ENCODE data around the gene HOXA7.

Gene HOXA7

DNA sequence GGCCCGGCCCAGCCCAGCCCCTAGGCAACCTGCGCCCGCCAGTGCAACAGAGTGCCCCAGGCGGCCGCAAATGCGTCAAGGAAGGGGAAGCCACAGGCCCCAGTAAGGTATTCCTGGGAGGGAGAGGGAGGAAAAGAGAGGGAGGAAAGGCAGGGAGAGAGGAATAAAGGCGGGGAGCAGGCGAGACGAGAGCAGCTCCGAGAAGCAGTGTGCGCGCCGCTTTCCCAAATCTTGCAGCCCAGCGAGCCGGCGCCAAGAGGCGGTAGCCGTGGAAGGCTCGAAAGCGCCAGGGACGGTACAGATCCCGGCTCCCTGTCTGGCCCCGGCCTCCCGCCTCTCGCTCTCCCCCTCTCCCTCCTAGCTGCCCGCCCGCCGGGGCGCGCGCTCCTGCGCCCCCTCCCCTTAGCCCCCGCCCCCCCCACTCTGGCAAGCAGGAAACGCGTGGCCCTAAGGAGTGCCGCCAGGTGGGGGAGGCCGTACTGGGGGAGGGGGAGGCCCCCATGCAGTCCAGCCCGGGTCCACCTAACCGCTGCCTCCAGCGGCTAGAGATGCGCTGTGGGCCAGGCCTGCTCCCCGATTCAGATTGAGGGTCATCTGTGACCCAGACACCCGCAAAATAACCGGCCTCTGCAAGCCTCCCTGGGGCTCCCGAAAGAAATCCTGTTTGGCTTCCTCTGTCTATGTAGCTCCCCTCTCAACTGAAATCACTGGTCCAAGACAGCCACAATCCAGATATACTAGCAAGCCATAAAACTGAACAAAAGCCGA is 13.4 kb upstream of the HOXA7 start:
- no peak for DNase-seq

- DNase-seq = no peak
Observed at GRCh38 chr7:27168265-27168947, 11.9 kb upstream of the HOXA7 start.

GRCh38 chr7:27167916-27168264 is 11.4 kb upstream of the HOXA7 start:
- no peak for DNase-seq

- no peak for DNase-seq
Observed at GRCh38 chr7:27166531-27167505, 10.3 kb upstream of the HOXA7 start.

GRCh38 chr7:27165996-27166530 is 9.6 kb upstream of the HOXA7 start:
- no peak for DNase-seq

GRCh38 chr7:27165089-27165995 is 8.9 kb upstream of the HOXA7 start, which contains the start of gene HOXA9:
TSS of gene HOXA9 (minus strand) at chr7:27165537. CDS start at chr7:27165457, 80 bp downstream.
- no peak for DNase-seq

DNA sequence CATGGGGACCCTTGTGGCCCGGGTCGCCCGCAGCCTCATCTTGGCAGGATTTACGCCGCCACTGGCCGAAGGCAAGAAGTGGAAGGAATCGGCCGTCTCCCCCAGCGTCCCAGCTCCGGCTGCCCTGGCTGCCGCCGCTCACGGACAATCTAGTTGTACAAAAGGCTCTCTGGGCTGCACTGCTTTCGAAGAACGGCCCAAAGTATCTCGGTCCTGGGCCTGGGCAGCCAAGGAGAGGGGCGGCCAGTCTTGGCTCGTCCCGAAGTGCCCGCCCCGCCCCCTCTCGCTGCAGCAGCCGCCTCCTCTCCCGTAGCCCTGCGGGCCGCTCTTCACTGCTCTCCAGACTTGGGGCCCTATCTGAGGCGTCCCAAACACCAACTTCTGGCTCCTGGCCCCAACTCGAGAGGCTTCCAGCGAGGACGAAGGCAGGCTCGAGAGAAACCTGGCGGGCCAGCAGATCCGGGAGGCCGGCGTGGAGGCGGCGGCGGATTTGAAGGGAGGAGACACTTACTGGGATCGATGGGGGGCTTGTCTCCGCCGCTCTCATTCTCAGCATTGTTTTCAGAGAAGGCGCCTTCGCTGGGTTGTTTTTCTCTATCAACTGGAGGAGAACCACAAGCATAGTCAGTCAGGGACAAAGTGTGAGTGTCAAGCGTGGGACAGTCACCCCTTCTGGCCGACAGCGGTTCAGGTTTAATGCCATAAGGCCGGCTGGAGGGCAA is 8.1 kb upstream of the HOXA7 start:
- no peak for DNase-seq

DNA sequence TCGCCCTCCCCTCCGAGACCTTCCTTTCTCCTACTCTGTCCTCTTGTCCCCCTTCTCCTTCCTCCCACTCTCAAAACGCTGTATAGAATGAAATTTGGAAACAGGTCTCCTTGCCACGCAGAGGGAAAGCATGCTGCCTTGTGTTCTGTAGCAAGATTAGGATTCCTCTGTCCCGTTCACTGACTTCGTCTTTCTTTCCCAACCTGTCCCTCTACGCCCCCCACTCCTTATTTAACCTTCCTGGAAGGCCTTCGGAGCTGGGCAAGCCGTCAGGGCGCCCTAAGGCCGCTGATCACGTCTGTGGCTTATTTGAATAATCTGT is 7.5 kb upstream of the HOXA7 start:
- no peak for DNase-seq

DNA sequence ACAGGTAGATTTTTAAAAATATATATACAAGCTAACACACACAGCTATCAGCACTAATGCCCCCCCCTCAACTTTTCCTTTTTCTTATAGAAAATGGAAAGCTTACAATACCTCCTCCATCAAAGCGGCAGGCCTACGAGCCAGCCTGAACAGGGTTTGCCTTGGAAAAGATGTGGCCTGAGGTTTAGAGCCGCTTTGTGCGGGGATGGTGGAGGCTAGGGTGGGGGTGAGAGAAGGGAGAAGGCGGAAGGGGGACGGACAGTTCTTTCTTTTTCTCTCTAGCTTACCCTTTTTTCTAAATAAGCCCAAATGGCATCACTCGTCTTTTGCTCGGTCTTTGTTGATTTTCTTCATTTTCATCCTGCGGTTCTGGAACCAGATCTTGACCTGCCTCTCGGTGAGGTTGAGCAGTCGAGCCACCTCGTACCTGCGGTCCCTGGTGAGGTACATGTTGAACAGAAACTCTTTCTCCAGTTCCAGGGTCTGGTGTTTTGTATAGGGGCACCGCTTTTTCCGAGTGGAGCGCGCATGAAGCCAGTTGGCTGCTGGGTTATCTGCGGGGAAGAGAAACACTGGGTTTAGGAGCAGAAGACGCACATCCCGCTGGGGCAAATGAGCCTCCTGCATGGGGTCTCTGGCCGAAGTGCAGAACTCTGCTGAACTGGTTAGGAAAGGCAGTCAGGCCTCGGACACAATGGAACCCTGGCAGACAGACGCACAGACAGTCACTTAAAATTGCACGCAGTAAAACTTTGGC is 7.0 kb upstream of the HOXA7 start:
- DNase-seq = no peak

- no peak for DNase-seq
Observed at GRCh38 chr7:27162561-27163287, 6.2 kb upstream of the HOXA7 start.

- DNase-seq = no peak
Observed at GRCh38 chr7:27161721-27162560, 5.5 kb upstream of the HOXA7 start.

- DNase-seq = no peak
Observed at GRCh38 chr7:27161214-27161720, 4.8 kb upstream of the HOXA7 start.

DNA sequence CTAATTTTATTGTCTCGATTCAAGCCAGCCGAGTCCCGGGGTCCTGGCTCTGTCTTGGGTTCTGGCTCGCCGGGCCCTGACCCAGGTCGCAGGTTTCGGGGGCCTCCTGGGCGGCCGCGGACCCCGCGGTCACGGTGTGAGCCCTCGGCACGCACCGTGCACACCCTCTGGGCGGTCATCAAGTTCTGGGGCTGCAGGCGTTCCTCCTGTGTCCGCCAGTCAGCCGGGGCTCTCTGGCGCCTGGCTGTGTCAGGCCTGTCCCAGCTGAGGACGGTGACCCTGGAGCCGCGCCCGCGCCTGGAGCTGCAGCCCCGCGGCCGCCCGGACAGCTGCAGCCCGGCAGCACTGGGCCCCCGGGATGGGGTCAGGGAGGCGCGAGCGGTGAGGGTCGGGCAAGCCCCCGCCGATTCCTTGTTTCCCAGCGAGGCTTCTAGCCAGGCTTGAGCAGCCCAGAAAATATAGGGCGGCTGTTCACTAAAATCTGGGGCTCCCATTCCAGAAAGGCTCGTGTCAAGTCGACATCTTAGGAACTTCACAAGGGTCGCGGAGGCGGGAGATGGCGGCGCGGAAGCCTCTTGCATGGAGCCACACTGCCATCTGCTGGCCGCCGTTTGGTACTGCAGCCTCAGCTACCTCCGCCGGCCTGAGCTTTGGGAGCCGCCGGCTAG is 4.2 kb upstream of the HOXA7 start:
- DNase-seq = peak; percentile 94

GRCh38 chr7:27160145-27160545 is 3.7 kb upstream of the HOXA7 start:
- DNase-seq = no peak

DNA sequence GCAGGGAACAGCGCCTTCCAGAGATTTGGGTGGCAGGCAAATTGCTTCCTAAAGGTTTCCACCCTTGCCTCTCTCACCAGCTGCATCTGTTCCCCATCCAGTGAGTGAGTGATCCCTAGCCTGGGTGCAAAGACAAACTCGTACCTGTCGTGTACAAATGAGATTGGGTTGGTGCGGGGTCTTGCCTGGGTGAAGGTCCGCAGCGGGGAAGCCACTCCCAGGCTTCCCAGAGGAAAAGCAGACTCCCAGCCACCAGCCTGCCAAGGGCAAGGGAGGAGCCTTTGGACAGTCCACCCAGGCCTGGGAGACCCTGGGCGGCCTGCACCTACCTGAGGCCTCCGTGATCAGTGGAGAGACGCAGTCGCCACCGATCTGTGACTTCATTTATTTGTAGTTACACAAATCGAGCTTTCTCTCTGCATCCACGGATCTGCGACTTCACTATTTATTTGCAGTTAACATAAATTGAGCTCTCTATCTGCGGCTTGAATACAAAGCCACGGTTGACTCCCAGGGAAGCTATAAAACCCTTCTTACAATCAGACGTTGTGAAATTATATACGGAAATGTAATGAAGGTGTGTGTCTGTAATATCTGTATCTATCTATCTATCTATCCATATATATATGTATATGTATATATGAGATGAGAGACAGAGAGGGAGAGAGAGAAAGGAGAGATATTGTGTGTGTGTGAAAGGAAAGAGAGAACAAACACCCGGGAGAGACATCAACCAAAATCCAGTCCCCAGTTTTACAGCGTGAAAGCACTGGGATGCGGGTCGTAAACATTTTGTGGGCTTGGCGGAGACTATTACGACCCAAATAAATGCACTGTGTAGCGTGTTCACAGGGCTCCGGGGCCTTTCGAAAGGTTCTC is 3.0 kb upstream of the HOXA7 start:
- DNase-seq = no peak

- DNase-seq = no peak
Observed at GRCh38 chr7:27158436-27159265, 2.2 kb upstream of the HOXA7 start.
